CD4-positive, alpha-beta memory T cell (primary cell): Measurements from ENCODE around the gene DBR1. TPM values are rescaled to one million over a fixed set of nuclear protein-coding genes. Genes with fewer than 3 reads are reported as not detected.
A peak's percentile ranks its signal among the peaks of the same experiment; 100 is the strongest.

Experiments used
- CTCF ChIA-PET: fragments of 350-600 bp; sonication (Branson Sonifier 250); formaldehyde crosslinking; loops from one replicate; lab custom pipeline; 2021; ENCODE audit warnings: inconsistent platforms; ENCODE audit not compliant: partially characterized antibody; lab: Charles Lee
- POLR2A ChIA-PET: fragments of 350-600 bp; sonication (Branson Sonifier 250); formaldehyde crosslinking; loops from one replicate; lab custom pipeline; 2021; ENCODE audit not compliant: partially characterized antibody; lab: Charles Lee
- DNase-seq, 5 donors: peaks; one replicate each; pipeline versions ENCODE4 v3.0.0 to v3.0.0-alpha.2; 2020 to 2022; ENCODE audit warnings: mixed read lengths in 1 of 5
- H3K27ac ChIP-seq: one replicate; pipeline ENCODE4 v1.7.0; 2013; ENCODE audit warnings: low read depth, low read length
- H3K27me3 ChIP-seq: 2 replicates; pipeline ENCODE4 v1.7.0; 2013; ENCODE audit warnings: mild to moderate bottlenecking, low read length, moderate library complexity; ENCODE audit not compliant: insufficient read depth
- H3K36me3 ChIP-seq: 2 replicates; pipeline ENCODE4 v1.7.0; 2013; ENCODE audit warnings: mild to moderate bottlenecking, low read length, moderate library complexity; ENCODE audit not compliant: insufficient read depth
- H3K4me1 ChIP-seq: 2 replicates; pipeline ENCODE4 v1.7.0; 2013; ENCODE audit warnings: mild to moderate bottlenecking, low read length, moderate library complexity; ENCODE audit not compliant: insufficient read depth
- H3K4me3 ChIP-seq, 2 donors: one replicate each; pipeline ENCODE4 v1.7.0; 2013; ENCODE audit warnings: low read length in 2 of 2, mild to moderate bottlenecking in 1 of 2
- H3K9me3 ChIP-seq, 2 donors: one replicate each; pipeline ENCODE4 v1.7.0; 2013; ENCODE audit warnings: low read length in 2 of 2, control low read depth in 1 of 2; ENCODE audit not compliant: control insufficient read depth in 1 of 2
- H3K27ac Mint-ChIP-seq, 7 donors: one replicate each; pipeline ENCODE4 v1.8.0; 2020 to 2021; ENCODE audit warnings: mixed read lengths in 7 of 7, mild to moderate bottlenecking in 6 of 7, inconsistent platforms in 3 of 7, moderate library complexity in 3 of 7
- H3K27me3 Mint-ChIP-seq, 2 donors: one replicate each; pipeline ENCODE4 v1.8.0; 2020 to 2021; ENCODE audit warnings: mixed read lengths in 2 of 2
- H3K36me3 Mint-ChIP-seq, 2 donors: one replicate each; pipeline ENCODE4 v1.8.0; 2020 to 2021; ENCODE audit warnings: mixed read lengths in 2 of 2, inconsistent platforms in 1 of 2, mild to moderate bottlenecking in 1 of 2
- H3K4me1 Mint-ChIP-seq, 4 donors: one replicate each; pipeline ENCODE4 v1.8.0; 2020 to 2021; ENCODE audit warnings: mixed read lengths in 4 of 4, mild to moderate bottlenecking in 1 of 4
- H3K4me3 Mint-ChIP-seq, 8 donors: one replicate each; pipeline ENCODE4 v1.8.0; 2020 to 2021; ENCODE audit warnings: mixed read lengths in 8 of 8, mild to moderate bottlenecking in 7 of 8, moderate library complexity in 6 of 8, inconsistent platforms in 3 of 8
- H3K9me3 Mint-ChIP-seq, 8 donors: one replicate each; pipeline ENCODE4 v1.8.0; 2020 to 2021; ENCODE audit warnings: mixed read lengths in 8 of 8, mild to moderate bottlenecking in 5 of 8, inconsistent platforms in 3 of 8, moderate library complexity in 1 of 8
- intact Hi-C: fragments of 100-400 bp; cut with micrococcal nuclease; formaldehyde crosslinking; loops from one replicate; pipeline ENCODE4 v1.15.1; 2023
- polyA plus RNA-seq, 2 donors: library from polyadenylated mRNA; unstranded; fragments of 300-500 nt; fragmentation: Illumina TruSeq; gene quantifications; one replicate each; pipeline ENCODE4 v1.2.3, GENCODE V29; 2021
- total RNA-seq, 2 experiments: library from RNA; stranded (reverse); gene quantifications; one replicate each; pipeline ENCODE4 v1.2.3, GENCODE V29; 2021

DBR1 gene
- total and polyA plus RNA-seq, 4 experiments from 2014 or later: 14.8 to 36.2 (median 25.3) TPM

- Mint-ChIP-seq H3K9me3 (peaks cover 0 to 2% (median 0%) of the 10 kb centered on the region in 8 donors), H3K27ac (peak within 1 kb of the TSS; percentile 90 to 98 (median 96)), H3K27me3 (peaks cover 0 to 2% of the 10 kb centered on the region in 2 donors), H3K4me1 (peaks cover 30 to 52% (median 41%) of the 10 kb centered on the region in 4 donors), H3K36me3 (peaks cover 10 to 22% of the 10 kb centered on the region in 2 donors), H3K4me3 (peak within 1 kb of the TSS; percentile 94 to 99 (median 97))
- CTCF ChIA-PET: interaction anchor here (1.5 to 2.0 kb wide), 4 partner anchors 10 to 736 kb away, joined by 4 to 16 read pairs (median 6); partner anchors contain the start of gene DBR1
- no peaks in the 10 kb centered on the region for H3K27me3 ChIP-seq
- H3K4me1 ChIP-seq: peaks cover 42% of the 10 kb centered on the region
- peak in 1 of 5 donors; percentile 38 for DNase-seq
- H3K27ac ChIP-seq: peak within 1 kb of the TSS; percentile 87
- POLR2A ChIA-PET: interaction anchor here (0.7 to 5.2 kb wide), 6 partner anchors 9 to 422 kb away, joined by 3 to 63 read pairs (median 4); partner anchors contain the start of genes CEP70 and DBR1
- intact Hi-C loops: loop anchor here (1.0 to 10.0 kb wide), 9 partner anchors 13 to 1993 kb away; partner anchors contain the start of genes CEP70, DBR1, FOXL2 and FOXL2NB
- no peaks in the 10 kb centered on the region for H3K36me3 ChIP-seq
- H3K9me3 ChIP-seq: no peaks in the 10 kb centered on the region
- peak within 1 kb of the TSS; percentile 94 to 97 for H3K4me3 ChIP-seq
Observed at GRCh38 chr3:138187296-138188012, 12.7 kb upstream of the DBR1 start, which contains the start of gene ARMC8. Gene ARMC8 (plus strand): TSS chr3:138187301. CDS start chr3:138187555, 254 bp downstream.

DNA sequence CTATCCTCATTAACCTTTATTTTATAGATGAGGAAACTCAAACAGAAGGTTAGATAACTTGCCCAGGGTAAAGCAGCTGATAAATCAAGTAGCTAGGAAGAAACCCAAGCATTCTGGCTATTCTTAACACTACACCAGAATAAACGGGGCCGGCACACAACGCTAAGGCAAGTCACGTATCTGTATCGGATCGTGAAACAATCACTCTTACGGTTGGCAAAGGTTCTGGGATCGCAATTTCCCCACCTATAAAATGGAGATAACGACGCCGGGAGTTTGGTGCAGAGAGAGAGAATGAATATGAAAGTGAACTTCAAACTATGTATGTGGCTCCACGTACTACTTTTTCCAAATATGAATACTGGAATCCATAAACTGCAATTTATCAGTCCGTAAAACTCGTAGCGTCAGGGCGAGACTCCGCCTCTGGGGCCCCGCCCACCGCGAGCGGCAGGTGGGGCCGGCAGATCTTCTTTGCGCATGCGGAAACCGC is 12.1 kb upstream of the DBR1 start:
- CTCF ChIA-PET: interaction anchor here (1.5 to 2.0 kb wide), 4 partner anchors 9 to 736 kb away, joined by 4 to 16 read pairs (median 6); partner anchors contain the start of gene DBR1
- POLR2A ChIA-PET: interaction anchor here (0.6 to 5.2 kb wide), 8 partner anchors 10 to 649 kb away, joined by 3 to 63 read pairs (median 3); partner anchors contain the start of genes CEP70 and DBR1
- intact Hi-C loops: loop anchor here (1.0 to 10.0 kb wide), 9 partner anchors 13 to 1992 kb away; partner anchors contain the start of genes CEP70, DBR1, FOXL2 and FOXL2NB

DNA sequence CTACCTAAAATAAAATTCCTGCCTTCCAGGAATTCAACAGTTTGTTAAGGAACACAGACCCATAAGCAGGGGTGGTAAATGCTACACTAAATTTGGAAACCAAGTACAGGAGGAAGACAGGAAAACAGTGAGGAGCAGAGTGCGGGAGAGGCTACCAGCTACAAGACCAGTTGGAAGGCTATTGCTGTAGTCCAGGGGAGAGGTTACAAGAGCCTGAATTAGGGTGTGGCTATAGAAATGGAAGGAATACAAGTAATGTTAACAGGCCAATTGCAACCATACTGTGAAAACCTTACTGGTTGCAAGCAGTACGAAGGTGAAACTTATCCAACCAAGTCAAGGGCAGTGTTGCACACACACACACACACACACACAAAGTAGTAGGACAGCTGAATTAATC is 11.5 kb upstream of the DBR1 start:
- no peaks in the 10 kb centered on the region for H3K27me3 ChIP-seq
- Mint-ChIP-seq H3K4me1 (peaks cover 25 to 45% (median 35%) of the 10 kb centered on the region in 4 donors), H3K27me3 (peaks cover 0 to 2% of the 10 kb centered on the region in 2 donors), H3K36me3 (peaks cover 5 to 17% of the 10 kb centered on the region in 2 donors), H3K9me3 (peaks cover 0 to 2% (median 0%) of the 10 kb centered on the region in 8 donors), H3K27ac (peak overlapping the region in 6 of 7 donors; percentile 36 to 98 (median 92)), H3K4me3 (peak overlapping the region; percentile 56 to 99 (median 96))
- H3K36me3 ChIP-seq: no peaks in the 10 kb centered on the region
- intact Hi-C loops: loop anchor here (2.0 to 10.0 kb wide), 7 partner anchors 41 to 1991 kb away; partner anchors contain the start of genes CEP70, FOXL2, FOXL2NB and MSL2
- POLR2A ChIA-PET: interaction anchor here (0.7 to 5.2 kb wide), 5 partner anchors 11 to 423 kb away, joined by 3 to 63 read pairs (median 3); partner anchors contain the start of gene DBR1
- H3K4me1 ChIP-seq: peaks cover 38% of the 10 kb centered on the region
- no peaks in the 10 kb centered on the region for H3K9me3 ChIP-seq
- peak overlapping the region in 1 of 2 donors; percentile 97 for H3K4me3 ChIP-seq
- CTCF ChIA-PET: interaction anchor here (1.6 to 2.0 kb wide), 3 partner anchors 8 to 141 kb away, joined by 6 to 16 read pairs (median 6); partner anchors contain the start of gene DBR1
- no peak overlapping the region for H3K27ac ChIP-seq
- DNase-seq: no peak

More for the DNA sequence above, 12.1 kb upstream of the DBR1 start:
- H3K4me1 Mint-ChIP-seq: peaks cover 30 to 51% (median 40%) of the 10 kb centered on the region in 4 donors
- peak overlapping the region; percentile 90 to 98 (median 96) for H3K27ac Mint-ChIP-seq
- H3K27me3 Mint-ChIP-seq: peaks cover 0 to 2% of the 10 kb centered on the region in 2 donors
- peak overlapping the region; percentile 94 to 99 (median 97) for H3K4me3 Mint-ChIP-seq
- H3K36me3 ChIP-seq: no peaks in the 10 kb centered on the region
- H3K27ac ChIP-seq: peak overlapping the region; percentile 87
- peaks cover 42% of the 10 kb centered on the region for H3K4me1 ChIP-seq
- H3K36me3 Mint-ChIP-seq: peaks cover 10 to 22% of the 10 kb centered on the region in 2 donors
- H3K4me3 ChIP-seq: peak overlapping the region; percentile 94 to 97
- peak; percentile 88 to 90 (median 89) for DNase-seq
- peaks cover 0 to 2% (median 0%) of the 10 kb centered on the region in 8 donors for H3K9me3 Mint-ChIP-seq
- H3K9me3 ChIP-seq: no peaks in the 10 kb centered on the region
- no peaks in the 10 kb centered on the region for H3K27me3 ChIP-seq

- Mint-ChIP-seq H3K9me3 (peaks cover 0 to 2% (median 0%) of the 10 kb centered on the region in 8 donors), H3K27me3 (peaks cover 0 to 3% of the 10 kb centered on the region in 2 donors), H3K4me3 (peak overlapping the region in 1 of 8 donors; percentile 26), H3K27ac (peak overlapping the region in 2 of 7 donors; percentile 57 to 90), H3K4me1 (peaks cover 21 to 36% (median 28%) of the 10 kb centered on the region in 4 donors), H3K36me3 (peaks cover 4 to 14% of the 10 kb centered on the region in 2 donors)
- Histone ChIP-seq H3K4me3 (no peak overlapping the region), H3K27me3 (no peaks in the 10 kb centered on the region), H3K36me3 (no peaks in the 10 kb centered on the region), H3K27ac (no peak overlapping the region), H3K4me1 (peaks cover 28% of the 10 kb centered on the region), H3K9me3 (no peaks in the 10 kb centered on the region)
- ChIA-PET POLR2A (interaction anchor here (5.2 kb wide), 1 partner anchor 10 kb away, joined by 63 read pairs; the partner anchor contains the start of gene DBR1), CTCF (interaction anchor here (0.7 to 1.0 kb wide), 3 partner anchors 10 to 731 kb away, joined by 3 to 5 read pairs (median 3); partner anchors contain the start of gene DBR1)
- intact Hi-C loops: loop anchor here (5.0 to 10.0 kb wide), 7 partner anchors 42 to 1990 kb away; partner anchors contain the start of genes CEP70, FOXL2, FOXL2NB and MSL2
- no peak for DNase-seq
Observed at GRCh38 chr3:138184994-138185393, 10.3 kb upstream of the DBR1 start.

- H3K9me3 Mint-ChIP-seq: no peaks in the 10 kb centered on the region
- no peak overlapping the region for H3K4me3 Mint-ChIP-seq
- H3K4me1 Mint-ChIP-seq: no peaks in the 10 kb centered on the region
- no peaks in the 10 kb centered on the region for H3K36me3 ChIP-seq
- H3K27me3 ChIP-seq: no peaks in the 10 kb centered on the region
- no peaks in the 10 kb centered on the region for H3K9me3 ChIP-seq
- no peak overlapping the region for H3K4me3 ChIP-seq
- no peaks in the 10 kb centered on the region for H3K4me1 ChIP-seq
- H3K27ac Mint-ChIP-seq: no peak overlapping the region
- CTCF ChIA-PET: interaction anchor here (0.7 to 2.9 kb wide), 12 partner anchors 10 to 1428 kb away, joined by 3 to 11 read pairs (median 4); partner anchors contain the start of gene STAG1
- H3K36me3 Mint-ChIP-seq: no peaks in the 10 kb centered on the region
- DNase-seq: peak; percentile 29 to 44 (median 38)
- POLR2A ChIA-PET: no interaction called here
- intact Hi-C loops: loop anchor here (1.0 to 10.0 kb wide), 5 partner anchors 168 to 1986 kb away; partner anchors contain the start of genes FOXL2, FOXL2NB, MRAS and MSL2
- no peak overlapping the region for H3K27ac ChIP-seq
- peaks cover 0 to 3% of the 10 kb centered on the region in 2 donors for H3K27me3 Mint-ChIP-seq
Observed at GRCh38 chr3:138180375-138181029, 5.8 kb upstream of the DBR1 start.
